IMR-90 (cell line): ENCODE data around the gene HAUS3. TPM values are rescaled to one million over a fixed set of nuclear protein-coding genes. Genes with fewer than 3 reads are reported as not detected.

Experiments used
- ATAC-seq: fragments of 200-7000 bp; cut with Tn5 transposase; 2 replicates; pipeline ENCODE4 v1.9.1; 2020; ENCODE audit warnings: low read depth, mild to moderate bottlenecking, moderate library complexity
- BruUV-seq: library from RNA; stranded (reverse); fragments of 400-500 nt; replicated peaks from 2 replicates; lab custom pipeline; 2021; lab: Mats Ljungman, UMichigan
- CTCF ChIA-PET: fragments of 300-600 bp; formaldehyde crosslinking; extraction: SDS; loops from one replicate; lab custom pipeline; 2021; ENCODE audit warnings: antibody characterized with exemption; lab: Yijun Ruan, JAX
- POLR2A ChIA-PET: fragments of 300-600 bp; sonication (Branson Sonifier 250); formaldehyde crosslinking; loops from one replicate; lab custom pipeline; 2022; ENCODE audit warnings: antibody characterized with exemption; ENCODE audit not compliant: unreplicated experiment; lab: Charles Lee
- DNase-seq: peaks from one replicate; pipeline ENCODE4 v3.0.0; 2013
- H2AFZ ChIP-seq: replicated peaks from 2 replicates; pipeline ENCODE3; 2013; ENCODE audit warnings: low read length, mild to moderate bottlenecking; ENCODE audit not compliant: poor library complexity
- H2AK5ac ChIP-seq: 2 replicates; pipeline ENCODE4 v1.6.1; 2013; ENCODE audit warnings: low read depth, low read length, inconsistent platforms
- H2AK9ac ChIP-seq: replicated peaks from 2 replicates; pipeline ENCODE3; 2013; ENCODE audit warnings: mild to moderate bottlenecking, low read depth, low read length, moderate library complexity; ENCODE audit not compliant: poor library complexity
- H2BK120ac ChIP-seq: 2 replicates; pipeline ENCODE4 v1.6.1; 2013; ENCODE audit warnings: low read depth, low read length, inconsistent platforms
- H2BK15ac ChIP-seq: 3 replicates; pipeline ENCODE4 v1.6.1; 2013; ENCODE audit warnings: low read depth, low read length, inconsistent platforms
- H2BK20ac ChIP-seq: 2 replicates; pipeline ENCODE4 v1.6.1; 2013; ENCODE audit warnings: low read depth, mild to moderate bottlenecking, inconsistent platforms, low read length, moderate library complexity
- H2BK5ac ChIP-seq: 2 replicates; pipeline ENCODE4 v1.6.1; 2013; ENCODE audit warnings: mild to moderate bottlenecking, low read depth, low read length, inconsistent platforms; ENCODE audit not compliant: poor library complexity, severe bottlenecking
- H3K14ac ChIP-seq: replicated peaks from 2 replicates; pipeline ENCODE4 v1.6.1; 2013; ENCODE audit warnings: low read depth, low read length, inconsistent platforms
- H3K18ac ChIP-seq: 2 replicates; pipeline ENCODE4 v1.6.1; 2013; ENCODE audit warnings: low read depth, low read length, control low read depth
- H3K23ac ChIP-seq: 2 replicates; pipeline ENCODE4 v1.6.1; 2013; ENCODE audit warnings: low read depth, low read length, inconsistent platforms
- H3K27ac ChIP-seq: 2 replicates; pipeline ENCODE4 v1.5.1; 2013; ENCODE audit warnings: mild to moderate bottlenecking, control low read depth, low read length; ENCODE audit not compliant: insufficient read depth
- H3K27me3 ChIP-seq: 2 replicates; pipeline ENCODE4 v1.6.1; 2013; ENCODE audit warnings: low read length; ENCODE audit not compliant: control insufficient read depth, insufficient read depth
- H3K36me3 ChIP-seq: 2 replicates; pipeline ENCODE4 v1.6.1; 2013; ENCODE audit warnings: low read length, mixed read lengths; ENCODE audit not compliant: control insufficient read depth, insufficient read depth
- H3K4ac ChIP-seq: 2 replicates; pipeline ENCODE4 v1.6.1; 2013; ENCODE audit warnings: low read depth, low read length, inconsistent platforms
- H3K4me1 ChIP-seq: 2 replicates; pipeline ENCODE4 v1.6.1; 2013; ENCODE audit warnings: low read length, mixed read lengths; ENCODE audit not compliant: control insufficient read depth, insufficient read depth
- H3K4me2 ChIP-seq: 2 replicates; pipeline ENCODE4 v1.6.1; 2013; ENCODE audit warnings: low read depth, mild to moderate bottlenecking, control low read depth, low read length, moderate library complexity
- H3K4me3 ChIP-seq: 2 replicates; pipeline ENCODE4 v1.5.1; 2013; ENCODE audit warnings: low read depth, mild to moderate bottlenecking, control low read depth, low read length, moderate library complexity; ENCODE audit not compliant: insufficient read depth
- H3K56ac ChIP-seq: 2 replicates; pipeline ENCODE4 v1.6.1; 2013; ENCODE audit warnings: low read length, inconsistent platforms; ENCODE audit not compliant: insufficient read depth; ENCODE audit errors: extremely low read depth
- H3K79me1 ChIP-seq, 2 experiments: 2 replicates each; pipeline ENCODE4 v1.6.1; 2013; ENCODE audit warnings: low read length in 2 of 2, inconsistent platforms in 1 of 2, low read depth in 1 of 2
- H3K9ac ChIP-seq: 2 replicates; pipeline ENCODE4 v1.6.1; 2013; ENCODE audit warnings: low read depth, low read length, control low read depth
- H3K9me1 ChIP-seq: 2 replicates; pipeline ENCODE4 v1.6.1; 2013; ENCODE audit warnings: low read length, inconsistent platforms; ENCODE audit not compliant: insufficient read depth
- H3K9me3 ChIP-seq: 2 replicates; pipeline ENCODE4 v1.6.1; 2013; ENCODE audit warnings: low read length; ENCODE audit not compliant: control insufficient read depth, insufficient read depth
- H4K20me1 ChIP-seq: 2 replicates; pipeline ENCODE4 v1.6.1; 2013; ENCODE audit warnings: low read length, inconsistent platforms; ENCODE audit not compliant: insufficient read depth
- H4K5ac ChIP-seq: 2 replicates; pipeline ENCODE4 v1.6.1; 2013; ENCODE audit warnings: mild to moderate bottlenecking, low read depth, low read length, control low read depth
- H4K8ac ChIP-seq, 2 experiments: 2 replicates each; pipeline ENCODE4 v1.6.1; 2013; ENCODE audit warnings: low read depth in 2 of 2, low read length in 2 of 2, control low read depth in 1 of 2, inconsistent platforms in 1 of 2
- H4K91ac ChIP-seq: 2 replicates; pipeline ENCODE4 v1.6.1; 2013; ENCODE audit warnings: low read depth, low read length, inconsistent platforms; ENCODE audit not compliant: insufficient read depth
- BHLHE40 ChIP-seq: fragments of 150-350 bp; IDR thresholded peaks from 2 replicates; pipeline ENCODE4 v1.6.1; 2016; ENCODE audit warnings: mild to moderate bottlenecking, low read depth, low read length
- CEBPB ChIP-seq: IDR thresholded peaks from 2 replicates; pipeline ENCODE4 v1.6.1; 2012; ENCODE audit warnings: low read depth, low read length, improper control_type of control experiment
- CHD1 ChIP-seq: IDR thresholded peaks from 2 replicates; pipeline ENCODE4 v1.6.1; 2012; ENCODE audit warnings: low read depth, low read length, improper control_type of control experiment
- FOS ChIP-seq: fragments of 150-350 bp; IDR thresholded peaks from 2 replicates; pipeline ENCODE4 v1.6.1; 2016; ENCODE audit warnings: low read depth, low read length
- MAFK ChIP-seq: IDR thresholded peaks from 2 replicates; pipeline ENCODE4 v1.6.1; 2012; ENCODE audit warnings: low read depth, low read length, improper control_type of control experiment
- MAZ ChIP-seq: IDR thresholded peaks from 2 replicates; pipeline ENCODE4 v1.6.1; 2012; ENCODE audit warnings: low read depth, mild to moderate bottlenecking, low read length, improper control_type of control experiment, moderate library complexity, borderline replicate concordance
- MXI1 ChIP-seq: IDR thresholded peaks from 2 replicates; pipeline ENCODE4 v1.6.1; 2012; ENCODE audit warnings: low read depth, mild to moderate bottlenecking, low read length, moderate library complexity, borderline replicate concordance
- NFE2L2 ChIP-seq: fragments of 150-350 bp; IDR thresholded peaks from 2 replicates; pipeline ENCODE4 v1.6.1; 2016; ENCODE audit warnings: low read depth, mild to moderate bottlenecking, low read length
- POLR2A ChIP-seq: IDR thresholded peaks from 2 replicates; pipeline ENCODE4 v1.6.1; 2012; ENCODE audit warnings: mild to moderate bottlenecking, low read depth, low read length
- RAD21 ChIP-seq: IDR thresholded peaks from 2 replicates; pipeline ENCODE4 v1.6.1; 2012; ENCODE audit warnings: low read length, improper control_type of control experiment
- RCOR1 ChIP-seq: IDR thresholded peaks from 2 replicates; pipeline ENCODE4 v1.6.1; 2012; ENCODE audit warnings: mild to moderate bottlenecking, low read length, improper control_type of control experiment; ENCODE audit not compliant: insufficient replicate concordance
- RFX5 ChIP-seq: IDR thresholded peaks from 2 replicates; pipeline ENCODE4 v1.8.0; 2012; ENCODE audit warnings: low read depth, mild to moderate bottlenecking, low read length, moderate library complexity
- SMC3 ChIP-seq: fragments of 150-350 bp; IDR thresholded peaks from 2 replicates; pipeline ENCODE4 v1.6.1; 2016; ENCODE audit warnings: low read depth, mild to moderate bottlenecking, antibody characterized with exemption, low read length, moderate library complexity
- WGBS, 2 experiments: methylation state at CpG; one replicate each; pipeline versions ENCODE4 v1.1.5 to v1.1.7; 2013; ENCODE audit warnings: missing lambda C conversion rate in 2 of 2; ENCODE audit not compliant: insufficient read length in 1 of 2; ENCODE audit errors: extremely low coverage in 2 of 2; 5-methylcytosine and 5-hydroxymethylcytosine counted together
- dilution Hi-C: fragments of 300-500 bp; cut with HindIII; formaldehyde crosslinking; loops from one replicate; pipeline ENCODE4 v1.14.3; 2018; ENCODE audit warnings: low sequenced_read_pairs; ENCODE audit not compliant: unreplicated experiment
- in situ Hi-C: fragments of 300-500 bp; cut with MboI; formaldehyde crosslinking; loops from 3 replicates; pipeline ENCODE4 v1.14.3; 2019; ENCODE audit warnings: low sequenced_read_pairs, inconsistent platforms, mixed read lengths
- intact Hi-C: fragments of 100-400 bp; cut with micrococcal nuclease; formaldehyde crosslinking; loops from 2 replicates; pipeline ENCODE4 v1.10.0; 2022
- polyA plus RNA-seq, 3 experiments: library from polyadenylated mRNA; depleted of rRNA; stranded (reverse); fragments of >200 nt; gene quantifications; 2 replicates each; pipeline ENCODE4 v1.2.3, GENCODE V29; 2012; ENCODE audit warnings: low replicate concordance in 1 of 3
- total RNA-seq: library from RNA; depleted of rRNA; stranded (reverse); fragments of >200 nt; gene quantifications from 2 replicates; pipeline ENCODE4 v1.2.3, GENCODE V29; 2012
- TF ChIP-seq, protein P1 (sequence below): fragments of 150-350 bp; IDR thresholded peaks from 2 replicates; pipeline ENCODE4 v1.6.1; 2017; ENCODE audit warnings: mild to moderate bottlenecking, antibody characterized with exemption, low read length, low read depth
- TF ChIP-seq, protein P2 (sequence below): conservative IDR thresholded peaks from 2 replicates; pipeline ENCODE4 v1.5.1; 2012; ENCODE audit warnings: mild to moderate bottlenecking, low read depth, low read length, improper control_type of control experiment
- TF ChIP-seq, protein P3 (sequence below): fragments of 150-350 bp; IDR thresholded peaks from 2 replicates; pipeline ENCODE4 v1.6.1; 2016; ENCODE audit warnings: low read depth, mild to moderate bottlenecking, low read length, moderate library complexity, borderline replicate concordance

HAUS3 gene
- total and polyA plus RNA-seq, 2 of the 4 experiments (the other 2 are of a cell fraction): 4.3 to 4.8 TPM

DNA sequence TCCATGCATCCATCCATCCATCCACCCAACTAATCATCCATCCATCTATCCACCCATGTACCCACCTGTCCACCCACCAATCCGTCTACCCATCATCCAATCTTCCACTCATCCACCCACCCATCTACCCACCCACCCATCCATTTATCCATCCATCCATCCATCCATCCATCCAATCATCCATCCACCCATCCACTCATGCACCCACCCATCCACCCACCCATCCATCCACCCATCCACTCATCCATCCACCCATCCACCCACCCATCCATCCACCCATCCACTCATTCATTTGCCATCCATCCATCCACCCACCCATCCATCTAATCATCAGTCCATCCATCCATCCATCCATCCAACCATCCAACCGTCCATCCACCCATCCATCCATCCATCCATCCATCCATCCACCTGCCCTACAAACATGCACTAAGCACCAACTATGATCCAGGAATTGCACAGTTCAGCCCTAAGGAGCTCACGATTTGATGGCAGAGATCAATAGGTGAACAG is 41.3 kb upstream of the HAUS3 start:
- ATAC-seq (no peak), DNase-seq (no peak)
- TF ChIP-seq NFE2L2 (no peak), CHD1 (no peak), FOS (no peak), RFX5 (no peak), RAD21 (no peak), BHLHE40 (no peak), CEBPB (no peak), MAZ (no peak), POLR2A (no peak), SMC3 (no peak), MXI1 (no peak), RCOR1 (no peak), MAFK (no peak)
- TF ChIP-seq, protein P1, sequence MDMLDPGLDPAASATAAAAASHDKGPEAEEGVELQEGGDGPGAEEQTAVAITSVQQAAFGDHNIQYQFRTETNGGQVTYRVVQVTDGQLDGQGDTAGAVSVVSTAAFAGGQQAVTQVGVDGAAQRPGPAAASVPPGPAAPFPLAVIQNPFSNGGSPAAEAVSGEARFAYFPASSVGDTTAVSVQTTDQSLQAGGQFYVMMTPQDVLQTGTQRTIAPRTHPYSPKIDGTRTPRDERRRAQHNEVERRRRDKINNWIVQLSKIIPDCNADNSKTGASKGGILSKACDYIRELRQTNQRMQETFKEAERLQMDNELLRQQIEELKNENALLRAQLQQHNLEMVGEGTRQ: no peak
- TF ChIP-seq, protein P2, sequence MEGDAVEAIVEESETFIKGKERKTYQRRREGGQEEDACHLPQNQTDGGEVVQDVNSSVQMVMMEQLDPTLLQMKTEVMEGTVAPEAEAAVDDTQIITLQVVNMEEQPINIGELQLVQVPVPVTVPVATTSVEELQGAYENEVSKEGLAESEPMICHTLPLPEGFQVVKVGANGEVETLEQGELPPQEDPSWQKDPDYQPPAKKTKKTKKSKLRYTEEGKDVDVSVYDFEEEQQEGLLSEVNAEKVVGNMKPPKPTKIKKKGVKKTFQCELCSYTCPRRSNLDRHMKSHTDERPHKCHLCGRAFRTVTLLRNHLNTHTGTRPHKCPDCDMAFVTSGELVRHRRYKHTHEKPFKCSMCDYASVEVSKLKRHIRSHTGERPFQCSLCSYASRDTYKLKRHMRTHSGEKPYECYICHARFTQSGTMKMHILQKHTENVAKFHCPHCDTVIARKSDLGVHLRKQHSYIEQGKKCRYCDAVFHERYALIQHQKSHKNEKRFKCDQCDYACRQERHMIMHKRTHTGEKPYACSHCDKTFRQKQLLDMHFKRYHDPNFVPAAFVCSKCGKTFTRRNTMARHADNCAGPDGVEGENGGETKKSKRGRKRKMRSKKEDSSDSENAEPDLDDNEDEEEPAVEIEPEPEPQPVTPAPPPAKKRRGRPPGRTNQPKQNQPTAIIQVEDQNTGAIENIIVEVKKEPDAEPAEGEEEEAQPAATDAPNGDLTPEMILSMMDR: no peak
- TF ChIP-seq, protein P3, sequence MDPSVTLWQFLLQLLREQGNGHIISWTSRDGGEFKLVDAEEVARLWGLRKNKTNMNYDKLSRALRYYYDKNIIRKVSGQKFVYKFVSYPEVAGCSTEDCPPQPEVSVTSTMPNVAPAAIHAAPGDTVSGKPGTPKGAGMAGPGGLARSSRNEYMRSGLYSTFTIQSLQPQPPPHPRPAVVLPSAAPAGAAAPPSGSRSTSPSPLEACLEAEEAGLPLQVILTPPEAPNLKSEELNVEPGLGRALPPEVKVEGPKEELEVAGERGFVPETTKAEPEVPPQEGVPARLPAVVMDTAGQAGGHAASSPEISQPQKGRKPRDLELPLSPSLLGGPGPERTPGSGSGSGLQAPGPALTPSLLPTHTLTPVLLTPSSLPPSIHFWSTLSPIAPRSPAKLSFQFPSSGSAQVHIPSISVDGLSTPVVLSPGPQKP: no peak
- H3K27ac ChIP-seq: no peak overlapping the region
- no peaks in the 10 kb centered on the region for H3K79me1 ChIP-seq
- peak overlapping the region; percentile 14 for H2BK5ac ChIP-seq
- no peaks in the 10 kb centered on the region for H3K9me3 ChIP-seq
- no peak overlapping the region for H3K14ac ChIP-seq
- dilution Hi-C loops (no loop called here), in situ Hi-C loops (no loop called here), intact Hi-C loops (no loop called here)
- no peak overlapping the region for H2AK5ac ChIP-seq
- no peak overlapping the region for H3K23ac ChIP-seq
- CTCF ChIA-PET: no interaction called here
- H3K9ac ChIP-seq: no peak overlapping the region
- H2BK120ac ChIP-seq: no peak overlapping the region
- 0 out of 2 replicates have a peak, but pooled peaks cover 3% of the 10 kb centered on the region for H3K9me1 ChIP-seq
- no peak overlapping the region for H4K8ac ChIP-seq
- H3K4me1 ChIP-seq: peaks cover 2% of the 10 kb centered on the region; the same call in 1 of the 2 replicates
- POLR2A ChIA-PET: no interaction called here
- no peak overlapping the region for H2AK9ac ChIP-seq
- H4K91ac ChIP-seq: no peak overlapping the region
- no peak overlapping the region for H2AFZ ChIP-seq
- no peaks in the 10 kb centered on the region for H3K36me3 ChIP-seq
- H4K5ac ChIP-seq: no peak overlapping the region
- H3K56ac ChIP-seq: no peak overlapping the region
- H3K4me2 ChIP-seq: no peak overlapping the region
- no peaks in the 10 kb centered on the region for H4K20me1 ChIP-seq
- no peak overlapping the region for H2BK15ac ChIP-seq
- H2BK20ac ChIP-seq: no peak overlapping the region
- BruUV-seq: no TSS peak
- H3K4me3 ChIP-seq: no peak overlapping the region
- no peak overlapping the region for H3K18ac ChIP-seq
- H3K27me3 ChIP-seq: 0 out of 2 replicates have a peak, but pooled peaks cover 2% of the 10 kb centered on the region
- WGBS, 2 experiments: 75 to 100% methylated on average over 2 of the region's 3 CpGs
- no peak overlapping the region for H3K4ac ChIP-seq
